HCT116 (cell line): Measurements from ENCODE around the gene PPM1B. TPM values are rescaled to one million over a fixed set of nuclear protein-coding genes. Genes with fewer than 3 reads are reported as not detected.

ENCODE experiments used
- ATAC-seq: fragments of 200-7000 bp; cut with Tn5 transposase; 2 replicates; pipeline ENCODE4 v1.9.1; 2020; ENCODE audit warnings: mild to moderate bottlenecking, moderate library complexity
- BruUV-seq: library from RNA; stranded (reverse); fragments of 400-500 nt; replicated peaks from 2 replicates; lab custom pipeline; 2021; lab: Mats Ljungman, UMichigan
- CTCF ChIA-PET: fragments of 300-600 bp; sonication (Branson Sonifier 250); formaldehyde crosslinking; loops from one replicate; lab custom pipeline; 2021; ENCODE audit warnings: antibody characterized with exemption; lab: Charles Lee
- POLR2A ChIA-PET: fragments of 300-600, 350-600 bp; sonication (Branson Sonifier 250); formaldehyde crosslinking; loops from one replicate; lab custom pipeline; 2021; ENCODE audit warnings: antibody characterized with exemption; lab: Charles Lee
- RAD21 ChIA-PET, 2 experiments: fragments of 300-600 bp; sonication (Branson Sonifier 250); formaldehyde crosslinking; loops; one replicate each; lab custom pipeline; 2023; ENCODE audit warnings: low total read pairs in 2 of 2; ENCODE audit not compliant: uncharacterized antibody in 2 of 2, unreplicated experiment in 2 of 2, low non-redundant PET in 1 of 2; lab: Charles Lee
- DNase-seq: peaks from one replicate; pipeline ENCODE4 v3.0.0-alpha.2; 2010; ENCODE audit warnings: low read depth, low spot score
- H2AFZ ChIP-seq: fragments of 200-600 bp; shearing (Covaris generic), sonication (generic); 2 replicates; pipeline ENCODE4 v1.6.1; 2017; ENCODE audit warnings: low read depth, mixed run types, mixed read lengths, antibody characterized with exemption, low read length; ENCODE audit not compliant: poor library complexity, severe bottlenecking
- H3K27ac ChIP-seq: 2 replicates; pipeline ENCODE4 v1.5.1; 2012; ENCODE audit warnings: low read depth, low read length
- H3K27me3 ChIP-seq: fragments of 200-600 bp; sonication (generic); 2 replicates; pipeline ENCODE4 v1.6.1; 2016; ENCODE audit warnings: mixed run types, low read length, mixed read lengths; ENCODE audit not compliant: insufficient read depth
- H3K36me3 ChIP-seq, 2 experiments: fragments of 200-500 bp in 1 of 2; fragments of 200-600 bp in 1 of 2; sonication (Bioruptor generic) in 1 of 2; sonication (generic) in 1 of 2; 2 replicates each; pipeline versions ENCODE4 v1.5.1 to v1.6.1; 2014 to 2016; ENCODE audit warnings: low read length in 2 of 2, inconsistent platforms in 1 of 2, mixed read lengths in 1 of 2, mixed run types in 1 of 2; ENCODE audit not compliant: insufficient read depth in 2 of 2, control insufficient read depth in 1 of 2
- H3K4me1 ChIP-seq, 2 experiments: fragments of 200-600 bp in 1 of 2; sonication (generic) in 1 of 2; 2 replicates each; pipeline versions ENCODE4 v1.5.1 to v1.6.1; 2012 to 2017; ENCODE audit warnings: low read length in 2 of 2, inconsistent platforms in 1 of 2, mild to moderate bottlenecking in 1 of 2, mixed read lengths in 1 of 2, mixed run types in 1 of 2, moderate library complexity in 1 of 2; ENCODE audit not compliant: insufficient read depth in 2 of 2, control insufficient read depth in 1 of 2
- H3K4me2 ChIP-seq: fragments of 200-600 bp; sonication (generic); 2 replicates; pipeline ENCODE4 v1.6.1; 2017; ENCODE audit warnings: mixed run types, low read length, mixed read lengths
- H3K4me3 ChIP-seq, 2 experiments: fragments of 200-600 bp in 1 of 2; sonication (generic) in 1 of 2; replicated peaks in 1 of 2; 2 replicates each; pipeline ENCODE4 v1.5.1; 2011 to 2016; ENCODE audit warnings: low read length in 2 of 2, control low read depth in 1 of 2, low read depth in 1 of 2, mild to moderate bottlenecking in 1 of 2, mixed read lengths in 1 of 2, mixed run types in 1 of 2
- H3K79me2 ChIP-seq: fragments of 200-600 bp; sonication (generic); 2 replicates; pipeline ENCODE4 v1.6.1; 2017; ENCODE audit warnings: mild to moderate bottlenecking, mixed run types, low read length, moderate library complexity, mixed read lengths; ENCODE audit not compliant: insufficient read depth
- H3K9ac ChIP-seq: fragments of 200-600 bp; sonication (generic); 2 replicates; pipeline ENCODE4 v1.6.1; 2016; ENCODE audit warnings: low read length, mixed read lengths
- H3K9me2 ChIP-seq: fragments of 200-600 bp; sonication (generic), shearing (Covaris generic); 2 replicates; pipeline ENCODE4 v1.6.1; 2017; ENCODE audit warnings: mixed run types, mild to moderate bottlenecking, moderate library complexity; ENCODE audit not compliant: insufficient read depth
- H3K9me3 ChIP-seq, 2 experiments: fragments of 200-500 bp in 1 of 2; fragments of 200-600 bp in 1 of 2; sonication (Bioruptor generic) in 1 of 2; sonication (generic) in 1 of 2; 2 replicates each; pipeline ENCODE4 v1.6.1; 2014 to 2017; ENCODE audit warnings: low read length in 2 of 2, mixed read lengths in 2 of 2, inconsistent platforms in 1 of 2, low read depth in 1 of 2, mild to moderate bottlenecking in 1 of 2, mixed run types in 1 of 2, moderate library complexity in 1 of 2; ENCODE audit not compliant: control insufficient read depth in 1 of 2, insufficient read depth in 1 of 2
- H4K20me1 ChIP-seq: fragments of 200-600 bp; sonication (generic), shearing (Covaris generic); 2 replicates; pipeline ENCODE4 v1.6.1; 2017; ENCODE audit warnings: mixed run types, mild to moderate bottlenecking, moderate library complexity; ENCODE audit not compliant: insufficient read depth
- CEBPB ChIP-seq: IDR thresholded peaks from 2 replicates; pipeline ENCODE4 v1.6.1; 2012; ENCODE audit warnings: low read depth
- EGR1 ChIP-seq: IDR thresholded peaks from 2 replicates; pipeline ENCODE4 v1.6.1; 2012; ENCODE audit warnings: low read depth
- ELF1 ChIP-seq: IDR thresholded peaks from 2 replicates; pipeline ENCODE4 v1.6.1; 2012; ENCODE audit warnings: low read depth, borderline replicate concordance
- EZH2 ChIP-seq: fragments of 200-600 bp; sonication (generic); IDR thresholded peaks from 2 replicates; pipeline ENCODE4 v1.6.1; 2017; ENCODE audit warnings: antibody characterized with exemption, mixed run types
- FOSL1 ChIP-seq: IDR thresholded peaks from 2 replicates; pipeline ENCODE4 v1.6.1; 2012; ENCODE audit warnings: low read depth
- JUND ChIP-seq: IDR thresholded peaks from 2 replicates; pipeline ENCODE4 v1.6.1; 2012
- POLR2AphosphoS5 ChIP-seq: IDR thresholded peaks from 2 replicates; pipeline ENCODE4 v1.6.1; 2011; ENCODE audit warnings: mild to moderate bottlenecking, low read depth, low read length, moderate library complexity
- SRF ChIP-seq: IDR thresholded peaks from 2 replicates; pipeline ENCODE4 v1.6.1; 2012; ENCODE audit warnings: low read depth
- ZNF274 ChIP-seq: fragments of 200-500 bp; sonication (Bioruptor generic); IDR thresholded peaks from 2 replicates; pipeline ENCODE4 v1.6.1; 2014; ENCODE audit warnings: mild to moderate bottlenecking, low read depth, low read length, inconsistent platforms
- intact Hi-C: fragments of 100-400 bp; cut with micrococcal nuclease; formaldehyde crosslinking; loops from 2 replicates; pipeline ENCODE4 v1.10.0; 2022
- total RNA-seq: library from RNA; stranded (reverse); gene quantifications from one replicate; pipeline ENCODE4 v1.2.1, GENCODE V29; 2021; ENCODE audit not compliant: unreplicated experiment
- TF ChIP-seq, protein P1 (sequence below): IDR thresholded peaks from 2 replicates; pipeline ENCODE4 v1.6.1; 2012
- TF ChIP-seq, protein P2 (sequence below): IDR thresholded peaks from 2 replicates; pipeline ENCODE4 v1.6.1; 2012
- TF ChIP-seq, protein P3 (sequence below), 3 experiments: fragments of 200-600 bp in 1 of 3; sonication (generic) in 1 of 3; IDR thresholded peaks in 2 of 3; conservative IDR thresholded peaks in 1 of 3; 2 replicates each; pipeline ENCODE4 v1.5.1; 2012 to 2017; ENCODE audit warnings: low read depth in 2 of 3, low read length in 2 of 3, antibody characterized with exemption in 1 of 3, borderline replicate concordance in 1 of 3, control low read depth in 1 of 3, mild to moderate bottlenecking in 1 of 3, mixed read lengths in 1 of 3, mixed run types in 1 of 3, moderate library complexity in 1 of 3; ENCODE audit not compliant: insufficient read depth in 1 of 3

Gene PPM1B
- total RNA-seq, 1 experiment from 2014 or later: 36.9 TPM

DNA sequence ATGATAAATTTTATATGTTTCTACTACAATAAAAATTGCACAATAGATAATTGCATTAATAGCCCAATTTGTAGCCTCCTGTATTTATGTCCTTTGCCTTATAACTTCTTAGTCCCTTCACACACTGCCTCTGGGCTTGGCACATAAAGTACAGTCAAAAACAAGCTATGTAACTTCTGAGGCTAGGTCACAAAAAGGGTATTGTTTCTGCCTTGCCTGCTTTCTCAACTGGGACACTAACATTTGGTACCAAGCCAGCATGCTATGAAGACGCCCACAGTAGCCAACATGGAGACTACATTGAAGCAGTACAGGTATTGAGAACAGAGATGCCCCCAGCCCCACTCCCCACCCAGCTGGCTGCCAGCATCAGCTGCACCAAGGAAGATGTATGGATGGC lies 101.2 kb downstream of the PPM1B start:
- no peaks in the 10 kb centered on the region for H3K79me2 ChIP-seq
- no peak for DNase-seq
- ChIA-PET CTCF (no interaction called here), RAD21 (no interaction called here), POLR2A (no interaction called here)
- H3K9ac ChIP-seq: no peak overlapping the region
- no peak for ATAC-seq
- no peak overlapping the region for H3K27ac ChIP-seq
- BruUV-seq: no TSS peak
- no peak overlapping the region for H3K4me3 ChIP-seq
- H3K27me3 ChIP-seq: no peaks in the 10 kb centered on the region
- no peak overlapping the region for H2AFZ ChIP-seq
- H3K4me2 ChIP-seq: no peak overlapping the region
- no peaks in the 10 kb centered on the region for H3K9me2 ChIP-seq
- no peaks in the 10 kb centered on the region for H4K20me1 ChIP-seq
- intact Hi-C loops: no loop called here
- H3K4me1 ChIP-seq: no peaks in the 10 kb centered on the region
- TF ChIP-seq JUND: no peak
- TF ChIP-seq POLR2AphosphoS5: no peak
- no peak for TF ChIP-seq ZNF274
- TF ChIP-seq, protein P1, sequence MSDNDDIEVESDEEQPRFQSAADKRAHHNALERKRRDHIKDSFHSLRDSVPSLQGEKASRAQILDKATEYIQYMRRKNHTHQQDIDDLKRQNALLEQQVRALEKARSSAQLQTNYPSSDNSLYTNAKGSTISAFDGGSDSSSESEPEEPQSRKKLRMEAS: no peak
- TF ChIP-seq, protein P2, sequence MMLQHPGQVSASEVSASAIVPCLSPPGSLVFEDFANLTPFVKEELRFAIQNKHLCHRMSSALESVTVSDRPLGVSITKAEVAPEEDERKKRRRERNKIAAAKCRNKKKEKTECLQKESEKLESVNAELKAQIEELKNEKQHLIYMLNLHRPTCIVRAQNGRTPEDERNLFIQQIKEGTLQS: no peak
- no peak for TF ChIP-seq SRF
- no peaks in the 10 kb centered on the region for H3K36me3 ChIP-seq
- H3K9me3 ChIP-seq: no peaks in the 10 kb centered on the region

DNA sequence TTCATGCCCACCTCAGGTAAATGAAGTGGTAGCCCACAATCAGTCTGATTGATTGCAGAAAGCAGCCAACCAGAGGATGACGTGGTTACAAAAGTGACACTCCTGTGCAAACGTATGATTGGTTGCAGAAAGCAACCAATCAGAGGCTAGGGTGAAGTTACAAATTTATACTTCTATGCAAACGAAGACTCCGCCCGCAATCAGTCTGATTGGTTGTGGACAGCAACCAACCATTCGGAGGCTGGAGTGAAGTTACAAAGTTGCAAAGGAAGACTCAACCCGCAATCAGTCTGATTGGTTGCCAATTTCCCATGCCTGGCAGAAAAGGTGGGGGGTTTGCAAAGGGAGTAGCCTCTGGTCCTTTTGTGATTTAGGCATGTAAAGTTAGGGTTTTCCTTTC lies 102.6 kb downstream of the PPM1B start:
- BruUV-seq: no TSS peak
- H3K27me3 ChIP-seq: no peaks in the 10 kb centered on the region
- intact Hi-C loops: no loop called here
- no peaks in the 10 kb centered on the region for H3K9me2 ChIP-seq
- H3K9ac ChIP-seq: no peak overlapping the region
- H3K79me2 ChIP-seq: no peaks in the 10 kb centered on the region
- H3K4me3 ChIP-seq: no peak overlapping the region
- no peak for ATAC-seq
- ChIA-PET POLR2A (no interaction called here), RAD21 (no interaction called here), CTCF (interaction anchor here (1.1 kb wide), 1 partner anchor 27 kb away, joined by 3 read pairs; no protein-coding TSS in a partner anchor)
- no peaks in the 10 kb centered on the region for H3K9me3 ChIP-seq
- H3K4me1 ChIP-seq: no peaks in the 10 kb centered on the region
- no peak overlapping the region for H3K27ac ChIP-seq
- H3K36me3 ChIP-seq: no peaks in the 10 kb centered on the region
- no peaks in the 10 kb centered on the region for H4K20me1 ChIP-seq
- no peak overlapping the region for H3K4me2 ChIP-seq
- TF ChIP-seq ELF1 (no peak), EZH2 (no peak), EGR1 (no peak), CEBPB (no peak), FOSL1 (no peak)
- TF ChIP-seq, protein P3, sequence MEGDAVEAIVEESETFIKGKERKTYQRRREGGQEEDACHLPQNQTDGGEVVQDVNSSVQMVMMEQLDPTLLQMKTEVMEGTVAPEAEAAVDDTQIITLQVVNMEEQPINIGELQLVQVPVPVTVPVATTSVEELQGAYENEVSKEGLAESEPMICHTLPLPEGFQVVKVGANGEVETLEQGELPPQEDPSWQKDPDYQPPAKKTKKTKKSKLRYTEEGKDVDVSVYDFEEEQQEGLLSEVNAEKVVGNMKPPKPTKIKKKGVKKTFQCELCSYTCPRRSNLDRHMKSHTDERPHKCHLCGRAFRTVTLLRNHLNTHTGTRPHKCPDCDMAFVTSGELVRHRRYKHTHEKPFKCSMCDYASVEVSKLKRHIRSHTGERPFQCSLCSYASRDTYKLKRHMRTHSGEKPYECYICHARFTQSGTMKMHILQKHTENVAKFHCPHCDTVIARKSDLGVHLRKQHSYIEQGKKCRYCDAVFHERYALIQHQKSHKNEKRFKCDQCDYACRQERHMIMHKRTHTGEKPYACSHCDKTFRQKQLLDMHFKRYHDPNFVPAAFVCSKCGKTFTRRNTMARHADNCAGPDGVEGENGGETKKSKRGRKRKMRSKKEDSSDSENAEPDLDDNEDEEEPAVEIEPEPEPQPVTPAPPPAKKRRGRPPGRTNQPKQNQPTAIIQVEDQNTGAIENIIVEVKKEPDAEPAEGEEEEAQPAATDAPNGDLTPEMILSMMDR (IDR thresholded peaks at IDR 0.05 in 2 of 3, conservative IDR thresholded peaks at IDR 0.05 in 1 of 3; ENCODE audit: borderline replicate concordance in 1 of 3, insufficient read depth in 1 of 3, low read depth in 2 of 3, low read length in 2 of 3): no peak
- no peak overlapping the region for H2AFZ ChIP-seq
- DNase-seq: no peak
